HG02571 (cell line): ENCODE data around the gene BANF2.
"Not testable (repeated sequence)": the region's sequence is repeated elsewhere in the genome, so short reads cannot be mapped to it uniquely, and the experiment has no call there.

Experiments
- ATAC-seq: cut with Tn5 transposase; IDR thresholded peaks from one replicate; pipeline ENCODE4 v1.9.1; 2021; ENCODE audit warnings: mild to moderate bottlenecking, moderate library complexity; ENCODE audit not compliant: unreplicated experiment

The BANF2 gene

GRCh38 chr20:17699931-17700351 is at the start of gene BANF2:
TSS of gene BANF2 (plus strand) at chr20:17699966. CDS start at chr20:17725026, 25,060 bp downstream.
- ATAC-seq: no peak

- ATAC-seq: no peak
These were observed 49.3 kb upstream of the BANF2 start for GRCh38 chr20:17650301-17651128.

GRCh38 chr20:17651129-17651759 is 48.5 kb upstream of the BANF2 start:
- no peak for ATAC-seq

- ATAC-seq: no peak
These were observed 47.9 kb upstream of the BANF2 start for GRCh38 chr20:17651760-17652388.

- ATAC-seq: no peak
These were observed 47.4 kb upstream of the BANF2 start for GRCh38 chr20:17652411-17652810.

- no peak for ATAC-seq
These were observed 45.7 kb upstream of the BANF2 start for GRCh38 chr20:17653835-17654648.

- ATAC-seq: no peak
These were observed 45.0 kb upstream of the BANF2 start for GRCh38 chr20:17654649-17655285.

GRCh38 chr20:17655286-17655651 is 44.5 kb upstream of the BANF2 start:
- no peak for ATAC-seq

- no peak for ATAC-seq
These were observed 43.8 kb upstream of the BANF2 start for GRCh38 chr20:17655865-17656479.

GRCh38 chr20:17657079-17657825 is 42.5 kb upstream of the BANF2 start:
- ATAC-seq: no peak

- ATAC-seq: no peak
These were observed 41.7 kb upstream of the BANF2 start for GRCh38 chr20:17657898-17658647.

- no peak for ATAC-seq
These were observed 41.1 kb upstream of the BANF2 start for GRCh38 chr20:17658648-17658993.

GRCh38 chr20:17659344-17659743 is 40.4 kb upstream of the BANF2 start:
- ATAC-seq: not testable (repeated sequence)

GRCh38 chr20:17659801-17660200 is 40.0 kb upstream of the BANF2 start:
- ATAC-seq: no peak

GRCh38 chr20:17660667-17661066 is 39.1 kb upstream of the BANF2 start:
- no peak for ATAC-seq

GRCh38 chr20:17661121-17661744 is 38.5 kb upstream of the BANF2 start:
- ATAC-seq: no peak

GRCh38 chr20:17662333-17663039 is 37.3 kb upstream of the BANF2 start:
- ATAC-seq: no peak

GRCh38 chr20:17663040-17663399 is 36.7 kb upstream of the BANF2 start:
- ATAC-seq: no peak
